Stimulated activated naive CD8-positive, alpha-beta T cell treated with anti-CD3 and anti-CD28 coated beads, Interleukin-15, Interleukin-2, amounts not matched to agents 100 ng/mL and 50 ng/mL, for 24 hours (primary cell): ENCODE results near the gene CD9.
"Not testable (repeated sequence)": the region's sequence is repeated elsewhere in the genome, so short reads cannot be mapped to it uniquely, and the experiment has no call there.

ENCODE experiments used
- H3K27ac Mint-ChIP-seq: one replicate; pipeline ENCODE4 v1.8.0; 2021; ENCODE audit warnings: mild to moderate bottlenecking, mixed read lengths
- H3K27me3 Mint-ChIP-seq: one replicate; pipeline ENCODE4 v1.8.0; 2021; ENCODE audit warnings: mixed read lengths
- H3K36me3 Mint-ChIP-seq: one replicate; pipeline ENCODE4 v1.8.0; 2021; ENCODE audit warnings: low read depth, mixed read lengths
- H3K4me1 Mint-ChIP-seq: one replicate; pipeline ENCODE4 v1.8.0; 2021; ENCODE audit warnings: low read depth, mixed read lengths
- H3K4me3 Mint-ChIP-seq: one replicate; pipeline ENCODE4 v1.8.0; 2021; ENCODE audit warnings: mild to moderate bottlenecking, mixed read lengths
- H3K9me3 Mint-ChIP-seq: one replicate; pipeline ENCODE4 v1.8.0; 2021; ENCODE audit warnings: mixed read lengths

Gene CD9

GRCh38 chr12:6189028-6189427, 11.2 kb upstream of the CD9 start:
- Mint-ChIP-seq H3K36me3 (no peaks in the 10 kb centered on the region), H3K9me3 (no peaks in the 10 kb centered on the region), H3K27me3 (peaks cover 24% of the 10 kb centered on the region), H3K4me1 (peaks cover 18% of the 10 kb centered on the region), H3K27ac (no peak overlapping the region), H3K4me3 (no peak overlapping the region)

- not testable (repeated sequence) for H3K27ac Mint-ChIP-seq, H3K9me3 Mint-ChIP-seq, H3K4me3 Mint-ChIP-seq, H3K36me3 Mint-ChIP-seq
- H3K27me3 Mint-ChIP-seq = peaks cover 24% of the 10 kb centered on the region
- H3K4me1 Mint-ChIP-seq = peaks cover 20% of the 10 kb centered on the region
These were observed 10.1 kb upstream of the CD9 start for GRCh38 chr12:6189952-6190598.

- peaks cover 24% of the 10 kb centered on the region for H3K27me3 Mint-ChIP-seq
- not testable (repeated sequence) for H3K4me3 Mint-ChIP-seq, H3K36me3 Mint-ChIP-seq, H3K27ac Mint-ChIP-seq, H3K9me3 Mint-ChIP-seq
- peaks cover 27% of the 10 kb centered on the region for H3K4me1 Mint-ChIP-seq
These were observed 9.3 kb upstream of the CD9 start for GRCh38 chr12:6190767-6191530.

- no peak overlapping the region for H3K4me3 Mint-ChIP-seq
- H3K4me1 Mint-ChIP-seq = peaks cover 32% of the 10 kb centered on the region
- H3K36me3 Mint-ChIP-seq = no peaks in the 10 kb centered on the region
- no peak overlapping the region for H3K27ac Mint-ChIP-seq
- no peaks in the 10 kb centered on the region for H3K9me3 Mint-ChIP-seq
- peaks cover 24% of the 10 kb centered on the region for H3K27me3 Mint-ChIP-seq
These were observed 7.4 kb upstream of the CD9 start for GRCh38 chr12:6192604-6193380.

DNA sequence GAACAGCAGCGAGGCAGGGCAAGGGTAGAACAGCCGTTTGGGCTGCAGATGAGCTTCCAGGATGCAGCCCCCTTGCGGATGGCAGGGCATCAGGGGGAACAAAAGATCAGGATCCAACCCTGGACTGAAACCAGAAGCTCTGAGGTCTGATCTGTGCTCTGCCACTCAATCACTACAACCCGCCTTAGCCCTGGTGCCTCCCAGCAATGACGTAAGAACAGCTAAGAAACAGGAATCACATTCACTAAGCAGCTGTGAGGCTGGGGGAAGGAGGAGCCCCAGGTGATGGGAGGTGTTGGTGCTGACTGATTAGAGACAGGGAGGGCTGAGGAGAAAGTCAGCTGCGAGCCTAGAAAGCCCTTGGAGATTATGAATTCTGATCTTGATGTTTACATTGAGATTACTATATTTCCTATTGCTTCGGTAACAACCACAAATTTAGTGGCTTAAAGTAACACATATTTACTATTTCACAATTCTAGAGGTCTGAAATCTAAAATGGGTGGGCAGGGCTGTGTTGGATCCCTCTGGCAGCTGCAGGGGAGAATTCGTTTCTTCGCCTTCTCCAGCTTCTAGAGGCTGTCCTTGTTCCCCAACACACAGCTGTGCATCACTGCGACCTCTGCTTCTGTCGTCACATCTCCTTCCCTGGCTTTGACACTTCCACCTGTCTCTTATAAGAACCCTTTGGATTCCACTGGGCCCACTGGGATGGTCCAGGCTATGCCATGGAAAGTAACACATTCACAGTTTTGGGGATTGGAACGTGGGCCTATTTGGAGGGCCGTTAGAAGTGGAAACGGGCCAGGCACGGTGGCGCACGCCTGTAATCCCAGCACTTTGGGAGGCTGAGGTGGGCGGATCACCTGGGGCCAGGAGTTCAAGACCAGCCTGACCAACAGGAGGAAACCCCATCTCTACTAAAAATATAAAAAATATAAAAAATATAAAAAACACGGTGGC, 6.1 kb upstream of the CD9 start:
- Mint-ChIP-seq H3K9me3 (no peaks in the 10 kb centered on the region), H3K4me1 (peaks cover 30% of the 10 kb centered on the region)

DNA sequence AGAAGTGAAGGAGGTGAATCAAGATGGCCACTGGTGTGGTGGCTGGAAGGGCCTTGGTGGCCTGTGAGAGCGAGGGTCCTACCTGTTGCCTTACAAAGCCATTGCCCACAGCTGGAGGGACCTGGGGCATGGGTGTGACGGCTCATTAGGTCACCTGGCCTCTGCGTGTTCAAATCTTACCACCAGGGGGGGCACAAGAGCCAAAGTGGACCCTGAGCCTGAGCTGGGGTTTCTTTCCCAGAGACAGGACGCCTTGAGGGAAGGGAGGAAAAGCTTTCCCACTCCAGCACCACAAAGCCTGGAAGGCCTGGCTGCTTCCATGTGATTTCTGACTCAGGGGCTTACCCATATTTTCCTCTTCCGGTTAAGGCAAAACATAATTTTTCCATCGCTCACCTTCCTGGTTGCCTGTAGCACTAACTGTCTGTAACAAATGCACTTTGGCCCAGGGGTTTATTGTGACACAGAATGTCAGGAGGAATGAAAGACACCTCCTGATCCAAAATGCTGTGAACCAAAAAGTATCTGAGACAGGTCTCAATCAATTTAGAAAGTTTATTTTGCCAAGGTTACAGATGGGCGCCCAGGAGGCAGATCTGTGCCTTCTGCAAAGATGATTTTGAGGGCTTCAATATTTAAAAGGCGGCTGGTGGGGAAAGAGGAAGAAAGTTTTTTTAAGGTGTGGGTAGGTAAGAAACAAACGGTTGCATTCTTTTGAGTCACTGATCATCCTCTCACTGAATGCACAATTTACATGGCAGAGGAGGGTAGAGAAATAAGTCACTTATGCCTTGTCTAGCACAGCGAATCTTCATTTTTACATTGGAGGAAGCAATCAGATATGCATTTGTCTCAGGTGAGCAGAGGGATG, 4.3 kb upstream of the CD9 start:
- Mint-ChIP-seq H3K9me3 (no peaks in the 10 kb centered on the region), H3K36me3 (no peaks in the 10 kb centered on the region), H3K4me1 (peaks cover 23% of the 10 kb centered on the region), H3K27ac (peak overlapping the region; percentile 15), H3K4me3 (no peak overlapping the region), H3K27me3 (peaks cover 29% of the 10 kb centered on the region)

More for the DNA sequence above, 6.1 kb upstream of the CD9 start:
- Mint-ChIP-seq H3K36me3 (no peaks in the 10 kb centered on the region), H3K27me3 (peaks cover 34% of the 10 kb centered on the region), H3K4me3 (no peak overlapping the region), H3K27ac (no peak overlapping the region)

DNA sequence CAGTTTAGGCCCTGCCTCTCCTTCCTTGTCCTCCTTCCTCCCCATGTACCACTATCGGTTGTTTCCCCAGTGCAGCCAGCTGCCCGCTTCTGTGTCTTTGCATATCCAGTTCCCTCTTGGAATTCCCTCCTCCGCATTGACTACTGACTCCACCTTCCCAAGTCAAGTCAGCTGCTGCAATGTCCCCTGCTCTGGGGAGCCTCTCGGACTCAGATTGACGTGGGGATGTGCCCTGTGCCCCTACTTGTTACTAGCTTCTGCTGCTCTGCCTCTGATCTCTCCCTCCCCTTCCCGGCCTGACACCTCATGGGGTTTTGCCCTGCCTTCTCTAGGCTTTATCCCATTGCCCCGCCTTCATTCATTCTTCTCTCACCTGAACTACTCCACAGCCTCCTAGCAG, 2.1 kb upstream of the CD9 start:
- Mint-ChIP-seq H3K27me3 (peaks cover 44% of the 10 kb centered on the region), H3K9me3 (no peaks in the 10 kb centered on the region), H3K4me3 (no peak overlapping the region), H3K4me1 (peaks cover 29% of the 10 kb centered on the region), H3K36me3 (no peaks in the 10 kb centered on the region), H3K27ac (no peak overlapping the region)

GRCh38 chr12:6198556-6198955, 1.6 kb upstream of the CD9 start:
- Mint-ChIP-seq H3K4me1 (peaks cover 29% of the 10 kb centered on the region), H3K4me3 (no peak overlapping the region), H3K9me3 (no peaks in the 10 kb centered on the region), H3K27me3 (peaks cover 44% of the 10 kb centered on the region), H3K27ac (no peak overlapping the region), H3K36me3 (no peaks in the 10 kb centered on the region)

GRCh38 chr12:6198985-6199530, 1.1 kb upstream of the CD9 start:
- H3K36me3 Mint-ChIP-seq = no peaks in the 10 kb centered on the region
- H3K27me3 Mint-ChIP-seq = peaks cover 43% of the 10 kb centered on the region
- no peaks in the 10 kb centered on the region for H3K9me3 Mint-ChIP-seq
- H3K27ac Mint-ChIP-seq = no peak overlapping the region
- H3K4me3 Mint-ChIP-seq = peak overlapping the region; percentile 53
- peaks cover 29% of the 10 kb centered on the region for H3K4me1 Mint-ChIP-seq

DNA sequence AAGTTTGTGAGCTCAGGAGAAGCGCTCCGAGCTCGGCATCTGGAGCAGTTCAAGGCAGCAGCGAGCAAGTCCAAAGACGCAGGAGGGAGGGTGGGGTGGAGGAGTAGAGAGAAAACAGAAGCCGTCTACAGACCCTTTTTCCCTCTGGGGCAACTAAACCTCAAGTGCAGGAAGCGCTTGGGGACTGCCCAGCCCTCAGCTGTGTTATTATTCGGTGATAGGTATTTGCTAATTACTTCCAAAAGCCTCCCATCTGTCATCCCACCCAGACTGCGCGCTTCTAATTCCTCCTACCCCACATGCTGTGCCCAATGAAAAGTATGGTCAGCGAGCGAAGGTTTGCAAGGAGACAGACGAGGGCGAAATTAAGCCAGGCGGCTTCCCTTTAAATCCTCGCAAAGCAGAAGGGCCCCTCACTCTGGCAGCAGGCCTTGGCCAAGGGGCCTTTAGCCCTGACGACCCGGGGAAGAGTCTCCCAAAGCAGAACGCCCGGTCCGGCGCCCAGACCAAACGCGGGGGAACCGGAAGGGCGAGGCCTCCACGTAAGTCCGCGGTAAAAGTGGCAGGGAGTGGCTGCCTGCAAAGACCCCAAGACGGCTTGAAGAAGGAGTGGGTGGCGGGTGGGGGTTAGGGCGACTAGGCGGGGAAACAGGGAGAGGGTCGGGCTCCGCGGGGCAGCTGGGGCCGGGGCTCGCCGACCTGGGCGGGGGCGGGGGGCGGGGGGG, 507 bp upstream of the CD9 start:
- Mint-ChIP-seq H3K27ac (no peak overlapping the region), H3K36me3 (no peaks in the 10 kb centered on the region), H3K4me3 (peak overlapping the region; percentile 53), H3K27me3 (peaks cover 43% of the 10 kb centered on the region), H3K9me3 (no peaks in the 10 kb centered on the region), H3K4me1 (peaks cover 32% of the 10 kb centered on the region)

DNA sequence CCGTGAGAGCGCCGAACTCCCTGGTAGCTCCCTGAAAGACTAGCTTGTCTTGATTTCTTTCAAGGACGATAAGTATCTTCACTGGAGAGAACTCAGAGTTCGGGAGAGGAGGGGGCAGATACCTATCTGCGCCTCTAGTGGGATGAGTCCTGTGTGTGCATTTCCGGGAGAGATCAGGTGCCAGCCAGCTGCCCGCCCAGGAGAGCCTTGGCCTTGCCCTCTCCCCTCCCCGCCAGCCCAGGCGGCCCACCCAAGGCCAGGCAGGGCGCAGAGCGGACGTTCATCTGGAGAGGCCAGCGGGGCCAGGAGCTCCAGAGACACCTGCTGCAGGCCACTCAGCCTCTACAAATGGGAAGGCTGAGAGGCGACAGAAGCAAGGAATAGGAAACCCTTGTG, 1.0 kb downstream of the CD9 start:
- Mint-ChIP-seq H3K4me1 (peaks cover 28% of the 10 kb centered on the region), H3K4me3 (peak overlapping the region; percentile 75), H3K27me3 (peaks cover 43% of the 10 kb centered on the region), H3K36me3 (no peaks in the 10 kb centered on the region), H3K27ac (no peak overlapping the region), H3K9me3 (no peaks in the 10 kb centered on the region)

DNA sequence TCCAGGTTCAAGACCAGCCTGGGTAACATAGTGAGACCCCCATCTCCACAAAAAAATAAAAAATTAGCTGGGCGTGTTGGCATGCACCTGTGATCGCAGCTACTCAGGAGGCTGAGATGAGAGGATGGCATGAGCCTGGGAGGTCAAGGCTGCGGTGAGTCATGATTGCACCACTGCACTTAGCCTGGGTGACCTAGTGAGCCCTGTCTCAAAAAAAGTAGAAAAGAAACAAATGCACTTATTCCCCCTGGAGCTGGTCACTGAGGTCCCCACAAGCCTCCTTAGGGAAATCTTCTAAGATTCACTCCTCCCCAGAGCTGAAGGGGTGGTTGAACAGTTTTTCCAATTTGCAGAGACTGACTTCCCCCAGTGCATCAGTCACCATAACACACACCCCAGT, 1.6 kb downstream of the CD9 start:
- no peaks in the 10 kb centered on the region for H3K9me3 Mint-ChIP-seq
- peaks cover 26% of the 10 kb centered on the region for H3K4me1 Mint-ChIP-seq
- H3K4me3 Mint-ChIP-seq = no peak overlapping the region
- no peak overlapping the region for H3K27ac Mint-ChIP-seq
- no peaks in the 10 kb centered on the region for H3K36me3 Mint-ChIP-seq
- peaks cover 43% of the 10 kb centered on the region for H3K27me3 Mint-ChIP-seq

DNA sequence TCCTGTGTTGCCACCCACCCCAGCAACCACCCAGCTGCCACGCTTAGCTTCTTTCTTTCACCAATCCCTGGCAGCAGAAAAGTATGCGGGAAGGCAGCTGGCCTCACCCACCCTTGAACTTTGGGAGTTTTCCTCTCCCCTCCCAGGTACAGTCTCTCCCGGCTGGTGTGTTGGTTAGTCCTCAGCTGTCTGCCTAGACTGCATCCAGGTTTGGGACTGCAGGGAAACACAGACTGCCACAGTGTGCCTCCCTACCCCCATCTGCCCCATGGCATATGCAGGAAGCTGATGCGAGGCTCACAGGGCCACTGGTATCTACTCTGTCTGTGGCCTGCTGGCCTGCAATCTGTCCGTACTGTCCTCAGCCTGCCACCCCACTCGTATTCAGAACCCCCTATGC, 2.1 kb downstream of the CD9 start:
- Mint-ChIP-seq H3K36me3 (no peaks in the 10 kb centered on the region), H3K9me3 (no peaks in the 10 kb centered on the region), H3K27ac (no peak overlapping the region), H3K4me1 (peaks cover 26% of the 10 kb centered on the region), H3K4me3 (no peak overlapping the region), H3K27me3 (peaks cover 43% of the 10 kb centered on the region)
